ENCODE measurements around the gene BRPF1.

BRPF1 gene

GRCh38 chr3:9776896-9777693 lies 45.6 kb downstream of the BRPF1 start:
- H3K4me3 ChIP-seq (ENCODE audit: low read depth, low read length) = no peak overlapping the region
- DNase-seq (ENCODE audit: low read depth) = no peak
- TF ChIP-seq CTCF (conservative IDR thresholded peaks at IDR 0.05; ENCODE audit: low read depth, low read length) = no peak

- H3K4me3 ChIP-seq (ENCODE audit: low read depth, low read length) = no peak overlapping the region
- no peak for DNase-seq (ENCODE audit: low read depth)
- no peak for TF ChIP-seq CTCF (conservative IDR thresholded peaks at IDR 0.05; ENCODE audit: low read depth, low read length)
These were observed 46.1 kb downstream of the BRPF1 start for GRCh38 chr3:9777694-9778021.

- DNase-seq (ENCODE audit: low read depth) = peak; percentile 74
- no peak overlapping the region for H3K4me3 ChIP-seq (ENCODE audit: low read depth, low read length)
- TF ChIP-seq CTCF (conservative IDR thresholded peaks at IDR 0.05; ENCODE audit: low read depth, low read length) = no peak
These were observed 46.9 kb downstream of the BRPF1 start for GRCh38 chr3:9778143-9779074.

- H3K4me3 ChIP-seq (ENCODE audit: low read depth, low read length) = no peak overlapping the region
- no peak for TF ChIP-seq CTCF (conservative IDR thresholded peaks at IDR 0.05; ENCODE audit: low read depth, low read length)
- DNase-seq (ENCODE audit: low read depth) = no peak
These were observed 47.6 kb downstream of the BRPF1 start for GRCh38 chr3:9779075-9779593.

- TF ChIP-seq CTCF (conservative IDR thresholded peaks at IDR 0.05; ENCODE audit: low read depth, low read length) = no peak
- no peak overlapping the region for H3K4me3 ChIP-seq (ENCODE audit: low read depth, low read length)
- no peak for DNase-seq (ENCODE audit: low read depth)
These were observed 48.4 kb downstream of the BRPF1 start for GRCh38 chr3:9779721-9780457.

GRCh38 chr3:9780458-9780812 lies 48.9 kb downstream of the BRPF1 start:
- no peak overlapping the region for H3K4me3 ChIP-seq (ENCODE audit: low read depth, low read length)
- TF ChIP-seq CTCF (conservative IDR thresholded peaks at IDR 0.05; ENCODE audit: low read depth, low read length) = no peak
- no peak for DNase-seq (ENCODE audit: low read depth)

All from choroid plexus epithelial cell (primary cell).